HG03139 (cell line): Measurements from ENCODE around the gene PAGE2B.
"Not testable (repeated sequence)": the region's sequence is repeated elsewhere in the genome, so short reads cannot be mapped to it uniquely, and the experiment has no call there.

Experiments
- ATAC-seq: cut with Tn5 transposase; IDR thresholded peaks from one replicate; pipeline ENCODE4 v1.9.1; 2021; ENCODE audit not compliant: unreplicated experiment

PAGE2B gene

DNA sequence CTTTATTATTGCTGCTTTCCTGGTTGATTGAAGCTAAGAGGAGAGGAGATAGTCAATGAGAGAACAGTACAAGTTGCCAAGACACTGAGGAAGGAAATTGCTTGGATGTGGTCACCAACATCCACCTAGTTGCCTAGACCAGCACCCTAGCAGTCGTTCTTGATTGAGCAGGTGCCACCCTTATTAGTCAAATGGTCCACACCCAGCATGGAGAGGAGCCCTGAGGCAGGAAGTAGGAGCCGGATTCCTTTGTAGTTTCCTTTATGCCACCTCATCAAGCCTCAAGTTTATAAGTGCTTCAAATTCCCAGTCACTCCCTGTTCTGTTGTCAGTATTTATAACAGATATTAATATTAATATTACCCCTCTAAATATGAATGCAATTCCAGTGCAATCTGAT lies 33.1 kb downstream of the PAGE2B start:
- no peak for ATAC-seq

DNA sequence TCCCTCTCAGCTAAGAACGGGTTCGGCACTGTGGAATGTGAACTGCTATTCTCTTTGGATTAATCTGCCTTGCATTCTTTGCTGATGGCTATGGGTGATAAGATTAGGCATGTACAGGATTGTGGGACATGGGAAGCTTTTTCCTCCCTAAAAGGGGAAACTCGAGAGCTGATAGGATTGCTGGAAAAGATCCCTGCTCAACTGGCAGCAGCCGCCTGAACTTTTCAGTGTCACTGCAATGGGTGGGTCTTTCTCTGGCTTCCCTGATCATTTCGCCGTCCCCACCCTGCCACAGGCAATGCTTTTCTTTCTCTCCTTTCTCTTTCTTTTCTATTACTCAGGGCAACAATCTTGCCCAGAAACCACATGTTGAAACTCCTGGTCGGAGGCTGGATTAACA lies 34.5 kb downstream of the PAGE2B start:
- ATAC-seq, result no peak

DNA sequence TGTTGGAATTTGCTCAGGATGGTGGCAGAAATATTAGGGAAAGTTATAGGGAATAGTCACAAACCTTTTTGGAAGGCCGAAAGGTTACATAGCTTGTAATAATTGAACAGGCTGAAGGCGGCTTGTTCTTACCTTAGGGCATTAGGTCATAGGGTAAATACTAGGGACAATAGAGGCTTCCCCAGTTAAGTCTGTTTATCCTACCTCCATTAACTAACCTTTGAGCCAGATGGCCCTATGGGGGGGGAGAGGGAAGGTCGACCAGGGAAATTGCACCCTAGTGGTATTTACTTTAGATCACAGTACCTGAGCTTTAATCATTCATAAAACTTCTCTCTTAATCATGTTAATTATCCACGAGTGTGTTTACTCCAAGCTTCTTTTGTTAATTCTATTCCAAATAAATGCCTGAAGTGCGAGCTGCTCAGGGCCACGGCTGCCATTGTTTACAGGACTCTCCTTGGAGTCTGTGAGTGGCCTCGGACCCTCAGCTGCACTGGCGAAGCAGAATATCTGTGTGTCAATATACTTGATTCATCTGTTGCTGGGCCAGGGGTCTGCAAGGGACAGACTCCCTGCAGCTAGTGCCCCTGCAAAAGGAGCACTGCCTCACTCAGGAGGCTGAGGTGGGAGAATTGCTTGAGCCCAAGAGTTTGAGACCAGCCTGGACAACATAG lies 36.9 kb downstream of the PAGE2B start:
- no peak for ATAC-seq

DNA sequence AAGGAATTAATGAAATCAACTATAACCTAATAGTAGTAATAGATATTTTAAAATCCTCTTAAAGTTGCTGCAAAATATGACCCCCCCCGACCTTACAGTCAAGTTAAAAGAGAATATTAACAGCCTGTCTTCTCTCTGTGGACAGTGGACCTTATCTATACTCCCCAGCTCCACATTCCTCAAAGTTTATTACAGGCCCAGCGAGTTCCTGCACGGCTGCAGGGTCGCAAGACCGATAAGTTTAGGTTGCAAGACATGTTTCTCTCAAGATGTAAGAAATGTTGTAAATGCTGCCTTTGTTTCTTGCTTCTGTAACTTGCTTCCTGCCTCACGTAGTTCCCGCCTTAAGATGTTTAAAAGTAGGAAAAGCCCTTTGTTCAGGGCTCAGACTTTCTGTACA lies 41.8 kb downstream of the PAGE2B start:
- not testable (repeated sequence) for ATAC-seq

DNA sequence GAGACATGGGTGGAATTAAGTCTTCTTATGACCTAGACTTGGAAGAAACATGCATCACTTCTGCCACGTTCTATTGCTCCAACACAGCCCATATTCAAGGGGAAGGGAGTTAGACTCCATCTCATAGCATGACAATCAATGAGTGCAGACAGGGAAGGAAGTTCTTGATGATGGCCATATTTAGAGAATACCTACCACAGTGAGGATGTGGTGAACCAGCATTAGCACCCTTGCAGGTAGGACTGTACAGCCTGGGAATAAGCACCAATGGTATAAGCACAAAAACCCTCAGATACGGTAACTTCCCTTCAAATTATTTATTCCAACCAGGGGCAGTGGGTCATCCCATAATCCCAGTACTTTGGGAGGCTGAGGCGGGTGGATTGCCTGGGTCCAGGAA lies 43.7 kb downstream of the PAGE2B start:
- no peak for ATAC-seq

DNA sequence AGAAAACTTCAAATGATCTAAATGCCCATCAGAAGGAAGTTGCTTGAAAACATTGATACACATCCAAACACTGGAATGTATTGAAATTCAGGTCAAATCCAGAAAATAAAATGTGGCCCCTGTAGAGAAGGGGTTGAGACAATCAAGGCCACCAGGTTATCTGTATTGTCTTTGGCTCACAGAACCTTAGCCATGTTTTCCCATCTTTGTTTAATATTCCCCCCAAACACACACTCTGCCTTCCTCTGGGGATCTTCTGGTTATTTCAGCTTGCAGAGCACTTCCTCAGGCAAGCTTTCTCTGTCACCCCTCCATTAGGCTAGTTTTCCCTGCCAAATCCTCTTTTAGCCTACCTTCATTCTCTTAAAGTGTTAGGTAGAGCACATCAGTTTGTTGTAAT lies 44.4 kb downstream of the PAGE2B start:
- no peak for ATAC-seq

DNA sequence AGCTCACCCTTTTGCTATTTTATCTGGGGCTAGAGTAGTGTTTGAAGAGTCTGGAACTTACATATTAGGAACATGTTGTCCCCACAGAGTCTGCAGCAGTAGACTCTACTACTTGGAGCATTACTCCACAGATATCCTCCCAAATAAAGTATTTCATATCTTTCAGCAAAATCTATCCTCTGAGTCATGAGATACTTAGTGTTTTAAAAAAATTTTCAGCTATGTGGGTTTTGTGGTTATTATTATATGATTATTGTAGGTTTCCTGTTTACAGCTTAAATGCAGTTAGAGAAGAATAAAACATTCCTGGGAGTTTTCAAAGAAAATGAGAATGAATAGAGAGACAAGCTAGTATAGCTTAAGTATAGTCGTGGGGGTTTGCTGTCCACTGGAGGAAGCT lies 44.9 kb downstream of the PAGE2B start:
- ATAC-seq, result no peak

DNA sequence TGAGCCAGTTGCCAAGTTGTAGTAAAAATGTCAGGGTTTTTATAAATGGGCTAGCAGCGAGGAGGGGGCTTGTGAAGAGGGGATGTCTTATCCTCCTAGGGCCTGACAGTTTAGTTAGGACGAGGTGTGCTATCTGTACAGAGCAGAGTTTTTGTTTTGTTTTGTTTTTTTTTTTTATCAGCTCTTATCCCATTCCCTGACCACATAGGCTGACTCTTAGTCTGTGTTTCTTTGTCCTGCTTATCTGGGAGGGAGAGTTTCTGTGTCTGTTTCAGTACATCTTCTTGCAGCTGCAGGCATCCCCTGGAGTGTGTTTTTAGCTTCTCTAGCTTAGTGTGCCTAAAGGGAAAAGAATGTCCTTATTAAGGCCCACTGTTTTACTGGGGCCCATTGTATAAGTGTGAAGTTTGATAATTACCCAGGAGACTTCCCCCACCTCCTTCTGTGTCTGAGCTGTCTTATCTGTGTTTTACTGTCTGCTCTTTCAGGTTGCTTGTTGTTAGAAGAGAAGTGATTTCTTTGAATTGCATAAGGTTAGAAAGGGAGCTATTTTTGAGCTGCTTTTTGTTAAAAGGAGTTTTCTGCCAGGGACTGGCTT lies 46.0 kb downstream of the PAGE2B start:
- ATAC-seq, result no peak

DNA sequence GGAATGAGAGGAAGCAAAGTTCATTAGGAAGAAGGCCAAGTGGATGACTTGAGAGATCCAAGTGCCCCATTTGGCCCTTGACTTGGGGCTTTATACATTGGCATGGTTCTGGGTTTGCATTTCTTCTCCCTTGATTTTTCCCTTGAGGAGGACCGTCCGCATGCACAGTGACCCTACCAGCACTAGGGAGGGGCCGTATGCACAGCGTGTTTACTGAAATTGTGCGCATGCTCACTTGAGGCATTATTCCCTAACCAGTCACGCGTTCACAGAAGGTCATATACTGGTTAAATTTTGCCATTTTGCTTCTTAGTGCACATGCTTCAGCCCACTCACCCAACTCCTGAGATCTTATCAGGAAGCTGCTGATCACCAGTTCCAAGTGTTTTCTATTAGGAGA lies 49.1 kb downstream of the PAGE2B start:
- ATAC-seq, result no peak

DNA sequence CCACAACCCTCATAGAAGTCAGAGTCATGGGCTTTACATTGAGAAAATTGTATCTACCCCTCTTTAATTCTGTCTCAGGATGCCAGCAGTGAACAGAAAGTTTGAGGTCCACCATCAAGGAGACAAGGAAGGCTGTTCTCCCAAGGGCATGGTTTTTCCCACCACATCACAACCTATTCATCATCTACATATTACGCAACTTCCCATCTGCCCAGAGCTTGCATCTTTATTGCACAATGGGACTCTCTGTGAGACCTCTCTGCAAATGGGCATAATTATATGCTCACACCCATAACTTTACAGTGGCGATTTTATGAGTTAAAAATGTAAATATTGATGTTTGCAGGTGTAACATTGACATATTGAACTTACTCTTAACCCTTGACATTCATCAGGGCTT lies 52.9 kb downstream of the PAGE2B start:
- no peak for ATAC-seq
